Measurements from ENCODE around the gene SKI. TPM values are rescaled to one million over a fixed set of nuclear protein-coding genes. Genes with fewer than 3 reads are reported as not detected.

Gene SKI
- total and polyA plus RNA-seq, 2 of the 8 experiments (the other 6 are each of a cell fraction or from before 2014, with no cell fraction given): 8.3 to 87.6 TPM

- ChIA-PET POLR2A (ENCODE audit: partially characterized antibody) (interaction anchor here (1.2 to 2.5 kb wide), 4 partner anchors 9 to 20 kb away, joined by 3 to 5 read pairs (median 4); no protein-coding TSS in a partner anchor), CTCF (ENCODE audit: partially characterized antibody) (interaction anchor here (0.5 to 1.4 kb wide), 3 partner anchors 9 to 887 kb away, joined by 3 to 6 read pairs (median 3); no protein-coding TSS in a partner anchor)
- no peak overlapping the region for H3K27ac ChIP-seq (ENCODE audit: low read depth, low read length)
- H2AFZ ChIP-seq (ENCODE audit: low read length): no peak overlapping the region
- no peaks in the 10 kb centered on the region for H3K9me3 ChIP-seq (ENCODE audit: insufficient read depth in 2 of 2, low read depth in 1 of 2, low read length in 1 of 2)
- H3K23me2 ChIP-seq (ENCODE audit: low read depth, low read length): no peaks in the 10 kb centered on the region
- no peak overlapping the region for H2AK5ac ChIP-seq (ENCODE audit: low read depth, low read length)
- no peak overlapping the region for H3K4me3 ChIP-seq (ENCODE audit: extremely low read depth in 1 of 4, insufficient read depth in 2 of 4, low read depth in 3 of 4, low read length in 4 of 4)
- H3K9ac ChIP-seq (replicated peaks in 1 of 4; ENCODE audit: extremely low read depth in 1 of 4, low read depth in 3 of 4, low read length in 3 of 4): no peak overlapping the region
- peaks cover 12 to 48% of the 10 kb centered on the region in 2 experiments for H4K20me1 ChIP-seq (replicated peaks in 1 of 2; ENCODE audit: control insufficient read depth in 1 of 2, insufficient read depth in 2 of 2, low read length in 2 of 2)
- no peak overlapping the region for H4K5ac ChIP-seq (ENCODE audit: insufficient read length, low read depth, low read length)
- WGBS, 2 experiments (ENCODE audit: extremely low coverage in 1 of 2, insufficient coverage in 1 of 2, insufficient read length in 1 of 2, insufficient replicate concordance in 2 of 2, low coverage in 1 of 2, low lambda C conversion rate in 2 of 2, missing lambda C conversion rate in 1 of 2): 96% methylated on average over 23 of the region's 24 CpGs; no CpG with 5 or more reads in 1 of the 2 experiments
- no peak overlapping the region for H4K91ac ChIP-seq (replicated peaks; ENCODE audit: insufficient read length, low read length)
- TF ChIP-seq PHF8 (conservative IDR thresholded peaks at IDR 0.05; ENCODE audit: low read depth, low read length) (no peak), POLR2AphosphoS5 (IDR thresholded peaks at IDR 0.05; ENCODE audit: low read depth, low read length) (no peak), TEAD4 (IDR thresholded peaks at IDR 0.05; ENCODE audit: low read depth, low read length) (no peak), SRF (IDR thresholded peaks at IDR 0.05; ENCODE audit: low read depth, low read length) (no peak), RNF2 (IDR thresholded peaks at IDR 0.05; ENCODE audit: borderline replicate concordance, low read depth, low read length, missing control alignments, poor library complexity, severe bottlenecking) (no peak)
- DNase-seq (ENCODE audit: low read depth in 1 of 2, low spot score in 2 of 2): no peak
- H2BK120ac ChIP-seq (replicated peaks; ENCODE audit: low read depth, low read length): no peak overlapping the region
- no peak overlapping the region for H2BK20ac ChIP-seq (ENCODE audit: low read length)
- peaks cover 30% of the 10 kb centered on the region for H3K79me1 ChIP-seq (ENCODE audit: low read depth, low read length)
- H2BK12ac ChIP-seq (ENCODE audit: low read depth, low read length): no peak overlapping the region
- peaks cover under 1 to 37% (median 20%) of the 10 kb centered on the region in 4 experiments; a peak in 6 of 8 replicates for H3K36me3 ChIP-seq (ENCODE audit: control insufficient read depth in 2 of 4, insufficient read depth in 4 of 4, low read length in 3 of 4)
- no peak overlapping the region for H2BK15ac ChIP-seq (ENCODE audit: low read length)
- H3K56ac ChIP-seq (replicated peaks; ENCODE audit: insufficient read length, low read depth, low read length): no peak overlapping the region
- H3K79me2 ChIP-seq (ENCODE audit: control insufficient read depth in 1 of 2, insufficient read depth in 2 of 2, low read length in 2 of 2): peaks cover 0 to 53% of the 10 kb centered on the region in 2 experiments; a peak in 3 of 4 replicates
- H2BK5ac ChIP-seq (ENCODE audit: low read depth, low read length): no peak overlapping the region
- H3K18ac ChIP-seq (ENCODE audit: extremely low read depth, low read length): no peak overlapping the region; the same call in 1 of the 2 replicates
- H3K14ac ChIP-seq (ENCODE audit: insufficient read length): no peak overlapping the region
- H3K27me3 ChIP-seq (replicated peaks in 1 of 4; ENCODE audit: control insufficient read depth in 3 of 4, extremely low read depth in 1 of 4, insufficient read depth in 3 of 4, low read length in 3 of 4): no peaks in the 10 kb centered on the region
- H3K4me1 ChIP-seq (replicated peaks in 1 of 4; ENCODE audit: control insufficient read depth in 3 of 4, insufficient read depth in 4 of 4, low read length in 3 of 4): peaks cover 0 to 3% (median 0%) of the 10 kb centered on the region in 4 experiments; a peak in 3 of 7 replicates
- H3K23ac ChIP-seq (ENCODE audit: insufficient read length): no peak overlapping the region
- no peak overlapping the region for H4K8ac ChIP-seq (ENCODE audit: extremely low read depth, insufficient read depth, low read length)
- no peak overlapping the region for H3K4ac ChIP-seq (replicated peaks; ENCODE audit: insufficient read length, low read depth, low read length)
- FAIRE-seq: no peak
- no peak overlapping the region for H3K4me2 ChIP-seq (ENCODE audit: insufficient read depth in 1 of 2, low read depth in 2 of 2, low read length in 2 of 2)
Measured at GRCh38 chr1:2302292-2302925, 74.3 kb downstream of the SKI start.

All from H1 (cell line).